WTC11 (cell line): ENCODE data around the gene ZNF423.

Source experiments
- ATF2 ChIP-seq: sonication (generic); formaldehyde crosslinking; IDR thresholded peaks from 2 replicates; pipeline ENCODE4 v1.8.1; 2022; ENCODE audit warnings: low read depth, missing genetic modification reagents, borderline replicate concordance
- CREM ChIP-seq: sonication (generic); formaldehyde crosslinking; IDR thresholded peaks from 2 replicates; pipeline ENCODE4 v1.8.1; 2022; ENCODE audit warnings: mild to moderate bottlenecking, missing genetic modification reagents, moderate library complexity
- CTCF ChIP-seq: fragments of 200-600 bp; IDR thresholded peaks from 2 replicates; pipeline ENCODE4 v1.8.0; 2022; ENCODE audit warnings: antibody characterized with exemption
- ELF4 ChIP-seq: sonication (generic); formaldehyde crosslinking; IDR thresholded peaks from 2 replicates; pipeline ENCODE4 v1.8.1; 2022; ENCODE audit warnings: low read depth, mild to moderate bottlenecking, moderate library complexity, missing genetic modification reagents
- KAT7 ChIP-seq: sonication (generic); formaldehyde crosslinking; IDR thresholded peaks from 2 replicates; pipeline ENCODE4 v1.8.1; 2023; ENCODE audit warnings: missing genetic modification reagents, mild to moderate bottlenecking, borderline replicate concordance
- MYBL2 ChIP-seq: sonication (generic); formaldehyde crosslinking; IDR thresholded peaks from 2 replicates; pipeline ENCODE4 v1.8.1; 2023; ENCODE audit warnings: mild to moderate bottlenecking, moderate library complexity, missing genetic modification reagents
- NFE2L1 ChIP-seq: sonication (generic); formaldehyde crosslinking; IDR thresholded peaks from 2 replicates; pipeline ENCODE4 v1.8.1; 2023; ENCODE audit warnings: missing genetic modification reagents
- SP1 ChIP-seq: sonication (generic); formaldehyde crosslinking; conservative IDR thresholded peaks from 2 replicates; pipeline ENCODE4 v1.8.1; 2022; ENCODE audit warnings: missing genetic modification reagents
- ZNF281 ChIP-seq: sonication (generic); formaldehyde crosslinking; IDR thresholded peaks from 2 replicates; pipeline ENCODE4 v1.8.0; 2023; ENCODE audit warnings: mild to moderate bottlenecking, missing genetic modification reagents
- ZNF423 ChIP-seq: fragments of 250-450 bp; sonication (Bioruptor Pico); IDR thresholded peaks from 2 replicates; pipeline ENCODE4 v2.1.2; 2022; ENCODE audit warnings: mild to moderate bottlenecking, moderate library complexity
- TF ChIP-seq, protein P1 (sequence below): sonication (generic); formaldehyde crosslinking; IDR thresholded peaks from 2 replicates; pipeline ENCODE4 v1.8.1; 2023; ENCODE audit warnings: mild to moderate bottlenecking, missing genetic modification reagents, borderline replicate concordance
- TF ChIP-seq, protein P2 (sequence below): sonication (generic); formaldehyde crosslinking; IDR thresholded peaks from 2 replicates; pipeline ENCODE4 v1.8.1; 2023; ENCODE audit warnings: mild to moderate bottlenecking, missing genetic modification reagents, moderate library complexity

- TF ChIP-seq CTCF: no peak
- no peak for TF ChIP-seq NFE2L1 (CRISPR knock-in tag)
- no peak for TF ChIP-seq ATF2 (CRISPR knock-in tag)
- no peak for TF ChIP-seq ZNF281 (CRISPR knock-in tag)
- TF ChIP-seq SP1 (CRISPR knock-in tag): no peak
- TF ChIP-seq, protein P1, sequence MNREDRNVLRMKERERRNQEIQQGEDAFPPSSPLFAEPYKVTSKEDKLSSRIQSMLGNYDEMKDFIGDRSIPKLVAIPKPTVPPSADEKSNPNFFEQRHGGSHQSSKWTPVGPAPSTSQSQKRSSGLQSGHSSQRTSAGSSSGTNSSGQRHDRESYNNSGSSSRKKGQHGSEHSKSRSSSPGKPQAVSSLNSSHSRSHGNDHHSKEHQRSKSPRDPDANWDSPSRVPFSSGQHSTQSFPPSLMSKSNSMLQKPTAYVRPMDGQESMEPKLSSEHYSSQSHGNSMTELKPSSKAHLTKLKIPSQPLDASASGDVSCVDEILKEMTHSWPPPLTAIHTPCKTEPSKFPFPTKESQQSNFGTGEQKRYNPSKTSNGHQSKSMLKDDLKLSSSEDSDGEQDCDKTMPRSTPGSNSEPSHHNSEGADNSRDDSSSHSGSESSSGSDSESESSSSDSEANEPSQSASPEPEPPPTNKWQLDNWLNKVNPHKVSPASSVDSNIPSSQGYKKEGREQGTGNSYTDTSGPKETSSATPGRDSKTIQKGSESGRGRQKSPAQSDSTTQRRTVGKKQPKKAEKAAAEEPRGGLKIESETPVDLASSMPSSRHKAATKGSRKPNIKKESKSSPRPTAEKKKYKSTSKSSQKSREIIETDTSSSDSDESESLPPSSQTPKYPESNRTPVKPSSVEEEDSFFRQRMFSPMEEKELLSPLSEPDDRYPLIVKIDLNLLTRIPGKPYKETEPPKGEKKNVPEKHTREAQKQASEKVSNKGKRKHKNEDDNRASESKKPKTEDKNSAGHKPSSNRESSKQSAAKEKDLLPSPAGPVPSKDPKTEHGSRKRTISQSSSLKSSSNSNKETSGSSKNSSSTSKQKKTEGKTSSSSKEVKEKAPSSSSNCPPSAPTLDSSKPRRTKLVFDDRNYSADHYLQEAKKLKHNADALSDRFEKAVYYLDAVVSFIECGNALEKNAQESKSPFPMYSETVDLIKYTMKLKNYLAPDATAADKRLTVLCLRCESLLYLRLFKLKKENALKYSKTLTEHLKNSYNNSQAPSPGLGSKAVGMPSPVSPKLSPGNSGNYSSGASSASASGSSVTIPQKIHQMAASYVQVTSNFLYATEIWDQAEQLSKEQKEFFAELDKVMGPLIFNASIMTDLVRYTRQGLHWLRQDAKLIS (CRISPR knock-in tag): no peak
- TF ChIP-seq, protein P2, sequence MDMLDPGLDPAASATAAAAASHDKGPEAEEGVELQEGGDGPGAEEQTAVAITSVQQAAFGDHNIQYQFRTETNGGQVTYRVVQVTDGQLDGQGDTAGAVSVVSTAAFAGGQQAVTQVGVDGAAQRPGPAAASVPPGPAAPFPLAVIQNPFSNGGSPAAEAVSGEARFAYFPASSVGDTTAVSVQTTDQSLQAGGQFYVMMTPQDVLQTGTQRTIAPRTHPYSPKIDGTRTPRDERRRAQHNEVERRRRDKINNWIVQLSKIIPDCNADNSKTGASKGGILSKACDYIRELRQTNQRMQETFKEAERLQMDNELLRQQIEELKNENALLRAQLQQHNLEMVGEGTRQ (CRISPR knock-in tag): no peak
- TF ChIP-seq KAT7 (CRISPR knock-in tag): no peak
- TF ChIP-seq ZNF423: no peak
- no peak for TF ChIP-seq CREM (CRISPR knock-in tag)
- TF ChIP-seq MYBL2 (CRISPR knock-in tag): no peak
- TF ChIP-seq ELF4: no peak
Observed at GRCh38 chr16:49681217-49681883, 174.6 kb downstream of the ZNF423 start.
